Nephron (organoid): ENCODE results near the gene ZDHHC14.

Experiments used
- H3K27ac Mint-ChIP-seq, 3 experiments: 2 replicates each; pipeline ENCODE4 v1.8.0; 2020; ENCODE audit warnings: mixed read lengths in 3 of 3, mild to moderate bottlenecking in 2 of 3, moderate library complexity in 1 of 3
- H3K27me3 Mint-ChIP-seq: 2 replicates; pipeline ENCODE4 v1.8.0; 2021; ENCODE audit warnings: low read depth, mild to moderate bottlenecking, moderate library complexity, mixed read lengths
- H3K36me3 Mint-ChIP-seq: 2 replicates; pipeline ENCODE4 v1.8.0; 2020; ENCODE audit warnings: low read depth, mixed read lengths
- H3K4me1 Mint-ChIP-seq: 2 replicates; pipeline ENCODE4 v1.8.0; 2020; ENCODE audit warnings: mixed read lengths
- H3K4me3 Mint-ChIP-seq, 3 experiments: 2 replicates each; pipeline ENCODE4 v1.8.0; 2020; ENCODE audit warnings: mild to moderate bottlenecking in 3 of 3, mixed read lengths in 3 of 3, moderate library complexity in 2 of 3
- H3K9me3 Mint-ChIP-seq: 2 replicates; pipeline ENCODE4 v1.8.0; 2020; ENCODE audit warnings: mixed read lengths
- CTCF ChIP-seq, 3 experiments: fragments of 200-600 bp; sonication (generic); IDR thresholded peaks; one replicate each; pipeline ENCODE4 v1.5.0; 2021; ENCODE audit warnings: antibody characterized with exemption in 3 of 3; ENCODE audit not compliant: unreplicated experiment in 3 of 3

ZDHHC14 gene

DNA sequence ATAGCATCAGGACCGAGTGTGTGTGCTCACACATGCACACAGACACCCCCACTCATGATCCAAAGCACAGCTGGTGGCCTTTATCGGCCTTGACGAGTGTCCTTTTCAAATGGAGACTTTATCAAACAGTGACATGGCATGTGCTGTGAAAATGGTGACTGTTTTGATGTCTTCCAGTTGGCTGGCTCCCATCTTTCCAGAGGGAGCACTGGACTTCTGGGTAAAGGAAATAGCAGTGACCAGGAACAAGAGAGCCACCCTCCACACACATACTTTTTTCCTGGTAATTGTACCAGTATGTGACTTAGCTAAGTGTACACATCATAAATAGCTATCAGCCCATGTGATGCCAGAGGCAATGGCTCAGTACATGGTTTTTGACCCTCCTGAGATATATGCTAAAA, 52.7 kb downstream of the ZDHHC14 start:
- H3K27ac Mint-ChIP-seq, result no peak overlapping the region

DNA sequence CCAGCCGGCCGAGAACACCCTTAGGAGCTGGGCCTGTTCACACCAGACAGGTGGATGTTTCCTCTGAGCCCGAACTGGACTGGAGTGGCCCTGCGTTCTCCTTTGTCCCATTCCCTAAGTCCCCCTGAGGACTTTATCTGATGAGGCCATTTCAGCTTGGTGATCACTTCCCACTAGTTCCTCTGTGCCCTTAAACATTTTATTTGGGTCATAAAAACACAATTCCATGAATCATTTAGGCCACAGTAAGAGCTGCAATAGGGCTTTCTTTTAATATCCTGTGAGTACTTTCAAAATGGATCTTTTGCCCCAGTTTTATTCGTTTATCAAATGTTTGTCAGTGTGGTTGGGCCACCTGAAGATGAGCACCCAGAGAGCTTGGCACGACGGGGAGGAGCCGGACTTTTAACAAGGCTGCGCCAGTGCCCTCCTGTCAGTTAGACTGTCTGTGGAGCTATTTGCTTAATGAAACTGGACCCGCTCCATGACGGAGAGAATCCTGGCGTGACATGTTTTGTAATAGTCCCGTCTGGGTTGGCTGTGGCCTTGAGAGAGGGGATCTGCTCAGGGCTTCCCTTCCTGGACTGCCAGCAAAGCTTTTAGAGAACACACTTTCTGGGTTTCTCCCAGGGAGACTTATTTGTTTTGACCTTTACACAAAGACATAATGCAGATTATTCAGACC, 53.5 kb downstream of the ZDHHC14 start:
- no peak overlapping the region for H3K4me3 Mint-ChIP-seq
- H3K9me3 Mint-ChIP-seq, result peaks cover 4% of the 10 kb centered on the region
- H3K27ac Mint-ChIP-seq, result peak overlapping the region; percentile 65 to 84 (median 81)
- H3K27me3 Mint-ChIP-seq, result peaks cover 5% of the 10 kb centered on the region
- peaks cover 52% of the 10 kb centered on the region for H3K4me1 Mint-ChIP-seq
- TF ChIP-seq CTCF (IDR thresholded peaks at IDR 0.05; ENCODE audit: unreplicated experiment in 3 of 3), result no peak
- no peaks in the 10 kb centered on the region for H3K36me3 Mint-ChIP-seq

More for the DNA sequence above, 52.7 kb downstream of the ZDHHC14 start:
- TF ChIP-seq CTCF (IDR thresholded peaks at IDR 0.05; ENCODE audit: unreplicated experiment in 3 of 3), result no peak
- peaks cover 5% of the 10 kb centered on the region for H3K27me3 Mint-ChIP-seq
- no peaks in the 10 kb centered on the region for H3K9me3 Mint-ChIP-seq
- peaks cover 54% of the 10 kb centered on the region for H3K4me1 Mint-ChIP-seq
- no peak overlapping the region for H3K4me3 Mint-ChIP-seq
- no peaks in the 10 kb centered on the region for H3K36me3 Mint-ChIP-seq

- H3K27me3 Mint-ChIP-seq, result peaks cover 5% of the 10 kb centered on the region
These were observed 55.4 kb downstream of the ZDHHC14 start for GRCh38 chr6:157436219-157436943.

DNA sequence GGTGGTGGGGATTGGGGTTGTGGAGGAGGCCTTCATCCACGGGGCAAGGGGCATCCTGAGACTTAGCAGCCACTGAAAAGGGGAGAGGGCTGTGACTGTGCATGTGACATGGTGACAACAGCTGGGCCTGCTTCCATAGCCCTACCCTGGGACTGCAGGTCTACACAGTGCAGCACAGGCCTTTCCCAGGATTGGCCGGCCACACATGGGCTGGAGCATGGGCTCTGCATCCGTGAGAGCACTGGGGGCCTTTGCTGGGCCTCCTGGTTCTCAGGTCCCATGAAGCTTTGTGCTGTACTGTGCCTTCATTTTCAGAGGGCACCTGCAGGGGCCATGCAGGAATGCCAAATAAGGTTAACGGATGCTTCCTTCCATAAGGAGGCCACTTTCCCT, 56.0 kb downstream of the ZDHHC14 start:
- Mint-ChIP-seq H3K27me3 (peaks cover 5% of the 10 kb centered on the region), H3K9me3 (peaks cover 4% of the 10 kb centered on the region), H3K4me1 (peaks cover 48% of the 10 kb centered on the region), H3K4me3 (no peak overlapping the region), H3K27ac (peak overlapping the region; percentile 70 to 84 (median 77)), H3K36me3 (no peaks in the 10 kb centered on the region)
- TF ChIP-seq CTCF (IDR thresholded peaks at IDR 0.05; ENCODE audit: unreplicated experiment in 3 of 3), result no peak

More at GRCh38 chr6:157436219-157436943, 55.4 kb downstream of the ZDHHC14 start:
- Mint-ChIP-seq H3K27ac (peak overlapping the region; percentile 70 to 84 (median 77)), H3K9me3 (peaks cover 4% of the 10 kb centered on the region), H3K4me1 (peaks cover 48% of the 10 kb centered on the region), H3K36me3 (no peaks in the 10 kb centered on the region), H3K4me3 (peak overlapping the region in 1 of 3 experiments; percentile 52)
- TF ChIP-seq CTCF (IDR thresholded peaks at IDR 0.05; ENCODE audit: unreplicated experiment in 3 of 3), result no peak

- TF ChIP-seq CTCF (IDR thresholded peaks at IDR 0.05; ENCODE audit: unreplicated experiment in 3 of 3), result no peak
These were observed 57.7 kb downstream of the ZDHHC14 start for GRCh38 chr6:157438611-157439111.

More at GRCh38 chr6:157438611-157439111, 57.7 kb downstream of the ZDHHC14 start:
- peaks cover 39% of the 10 kb centered on the region for H3K4me1 Mint-ChIP-seq
- peak overlapping the region; percentile 78 to 97 (median 89) for H3K27ac Mint-ChIP-seq
- H3K36me3 Mint-ChIP-seq, result no peaks in the 10 kb centered on the region
- peaks cover 4% of the 10 kb centered on the region for H3K9me3 Mint-ChIP-seq
- no peaks in the 10 kb centered on the region for H3K27me3 Mint-ChIP-seq
- peak overlapping the region in 2 of 3 experiments; percentile 9 to 37 for H3K4me3 Mint-ChIP-seq
